HG03354 (cell line): ENCODE measurements around the gene CFAP92.
"Not testable (repeated sequence)": the region's sequence is repeated elsewhere in the genome, so short reads cannot be mapped to it uniquely, and the experiment has no call there.

Experiments
- ATAC-seq: cut with Tn5 transposase; IDR thresholded peaks from one replicate; pipeline ENCODE4 v1.9.1; 2021; ENCODE audit warnings: mild to moderate bottlenecking; ENCODE audit not compliant: unreplicated experiment, poor library complexity, severe bottlenecking

CFAP92 gene

DNA sequence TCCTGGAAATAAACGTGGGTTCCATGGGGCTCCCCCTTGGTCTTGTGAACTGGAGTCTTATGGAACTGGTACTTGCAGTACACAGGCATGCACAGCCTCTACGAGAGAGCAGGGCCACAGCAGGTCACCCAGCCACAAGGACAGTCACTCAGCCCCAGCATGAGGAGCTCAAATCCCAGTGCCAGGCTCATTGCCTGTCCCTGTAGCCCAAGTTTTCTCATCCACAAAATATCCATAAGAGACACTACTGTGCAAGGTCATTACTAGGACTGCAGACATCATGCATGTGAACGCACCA is 48.0 kb downstream of the CFAP92 start:
- ATAC-seq = no peak

DNA sequence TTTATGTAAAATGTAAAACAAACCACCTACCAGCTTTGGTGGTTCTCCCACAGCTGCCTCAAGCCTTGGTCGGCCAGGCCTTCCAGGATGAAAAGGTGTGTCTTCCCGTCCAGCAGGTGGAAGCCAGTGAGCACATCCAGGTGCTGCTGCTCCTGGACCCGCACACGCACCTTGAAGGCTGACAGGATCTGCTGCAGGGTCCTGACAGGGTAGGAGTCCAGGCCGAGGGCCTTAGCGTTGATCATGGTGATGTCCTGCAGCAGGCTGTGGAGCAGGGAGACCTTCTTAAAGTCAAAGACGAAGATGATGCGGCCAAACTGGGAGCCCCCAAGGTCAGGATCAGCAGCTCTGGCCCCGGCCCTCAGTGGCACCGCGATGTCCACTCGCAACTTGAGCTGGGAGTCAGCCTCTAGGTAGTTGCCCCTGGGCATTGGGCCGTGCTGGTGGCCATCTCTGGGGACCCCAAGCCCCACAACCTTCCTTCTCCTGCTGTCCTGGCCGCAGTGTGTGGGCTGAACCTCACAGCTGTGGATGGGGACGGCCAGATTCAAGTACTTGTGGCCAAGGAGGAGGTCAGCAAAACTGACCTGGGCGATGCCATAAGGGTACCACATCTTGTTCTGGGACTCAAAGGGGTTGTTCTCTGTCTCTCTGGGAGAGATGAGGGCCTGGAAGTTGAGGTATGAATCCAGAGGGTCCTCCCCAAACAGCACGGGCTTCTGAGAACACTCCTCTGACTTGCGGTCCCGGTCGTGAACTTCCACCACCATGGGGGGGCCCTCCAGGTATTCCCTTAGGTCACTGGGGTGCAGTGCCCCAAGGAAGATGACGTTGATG is 48.6 kb downstream of the CFAP92 start:
- ATAC-seq = no peak

DNA sequence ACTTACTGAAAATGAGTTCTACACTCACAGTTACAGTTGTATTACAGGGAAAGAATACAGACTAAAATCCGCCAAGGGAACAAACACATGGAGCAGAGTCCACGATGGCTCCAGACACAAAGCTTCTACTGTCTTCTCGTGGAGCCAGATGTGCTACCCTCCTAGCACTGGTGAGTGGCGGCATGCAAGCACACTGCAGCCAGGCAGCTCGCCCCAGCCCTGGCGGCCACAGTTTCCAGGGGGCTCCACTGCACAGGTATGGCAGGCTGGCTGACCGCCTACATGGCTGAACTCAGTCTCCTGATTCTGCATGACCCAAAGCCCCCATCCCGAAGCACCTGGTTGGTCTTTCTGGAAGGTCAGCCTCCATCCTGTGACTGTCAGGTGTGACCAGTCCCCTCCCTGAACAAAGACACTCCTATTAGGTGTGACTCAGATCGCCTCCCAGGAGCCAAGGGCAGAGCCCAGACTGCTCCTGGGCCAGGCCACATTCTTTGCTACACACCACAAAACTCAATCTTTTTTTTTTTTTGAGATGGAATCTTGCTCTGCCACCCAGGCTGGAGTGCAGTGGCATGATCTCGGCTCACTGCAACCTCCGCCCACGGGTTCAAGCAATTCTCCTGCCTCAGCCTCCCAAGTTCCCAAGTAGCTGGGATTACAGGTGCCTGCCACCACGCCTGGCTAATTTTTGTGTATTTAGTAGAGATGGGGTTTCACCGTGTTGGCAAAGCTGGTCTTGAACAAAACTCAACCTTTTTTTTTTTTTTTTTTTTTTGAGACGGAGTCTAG is 51.5 kb downstream of the CFAP92 start:
- ATAC-seq = no peak

DNA sequence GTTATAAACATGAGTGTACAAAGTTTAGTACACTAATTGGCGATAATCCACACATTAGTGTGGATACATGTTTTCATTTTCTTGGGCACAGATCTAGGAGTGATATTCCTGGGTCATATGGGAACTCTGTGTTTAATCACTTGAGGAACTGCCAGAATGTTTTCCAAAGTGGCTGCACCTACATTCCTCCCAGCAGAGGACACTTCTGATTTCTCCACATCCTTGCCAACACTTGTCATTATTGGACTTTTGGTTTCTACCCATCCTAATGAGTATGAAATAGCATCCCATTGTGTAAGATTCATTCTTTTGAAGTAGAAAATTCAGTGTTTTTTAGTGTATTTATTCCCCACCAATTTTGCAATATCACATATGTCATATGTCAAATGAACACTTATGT is 53.6 kb downstream of the CFAP92 start:
- ATAC-seq = no peak

DNA sequence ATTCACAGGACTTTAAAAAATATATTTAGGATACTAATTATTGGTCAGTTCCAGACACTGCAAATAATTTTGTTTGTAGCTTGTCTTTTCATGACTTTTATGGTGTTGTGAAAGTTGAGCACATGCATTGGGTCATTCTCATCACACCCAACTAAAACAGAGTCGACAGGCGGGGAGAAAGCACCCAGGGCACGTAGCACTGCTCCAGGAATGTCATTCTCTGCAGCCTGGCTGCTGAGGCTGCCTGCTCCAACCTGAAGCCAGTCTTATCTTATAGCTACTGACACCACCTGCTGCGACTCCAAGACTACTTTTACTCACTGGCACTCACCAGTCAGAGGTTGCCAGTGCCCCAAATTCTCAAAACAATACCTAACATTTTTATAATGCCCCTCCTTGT is 57.5 kb downstream of the CFAP92 start:
- no peak for ATAC-seq

DNA sequence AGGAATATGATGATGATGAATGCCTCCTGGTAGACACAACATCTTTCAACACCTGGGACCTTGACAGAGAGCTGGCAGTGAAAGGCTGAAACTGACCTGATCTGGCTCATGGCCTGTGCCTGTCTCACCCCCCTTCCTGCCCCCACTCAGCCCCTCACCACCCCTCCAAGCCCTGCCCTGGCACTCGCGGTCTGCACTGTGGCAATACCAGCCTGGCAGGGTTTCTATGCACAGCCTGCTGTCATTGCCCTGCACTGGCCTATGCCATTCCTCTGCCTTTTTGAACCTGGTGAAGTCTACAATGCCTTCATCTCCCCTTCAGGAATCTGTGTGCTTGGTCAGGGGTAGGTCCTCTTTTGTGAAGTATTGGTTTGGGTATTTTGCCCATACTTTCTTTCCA is 58.0 kb downstream of the CFAP92 start:
- no peak for ATAC-seq

DNA sequence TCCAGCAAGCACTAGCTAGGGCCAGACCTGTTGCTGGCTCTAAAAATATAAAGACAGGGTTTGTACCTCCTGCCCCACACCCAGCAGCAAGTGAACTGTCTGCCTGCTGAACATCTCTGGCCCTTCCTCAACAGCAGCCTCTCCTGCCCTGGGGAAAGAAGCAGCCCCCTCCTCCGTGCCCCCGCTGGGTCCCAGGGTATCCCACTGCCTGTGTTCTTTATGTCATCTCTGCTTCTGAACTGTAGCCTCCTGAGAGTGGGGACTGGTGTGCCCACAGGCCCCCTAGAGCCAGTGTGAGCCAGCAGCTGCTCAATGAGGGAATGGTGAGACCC is 60.0 kb downstream of the CFAP92 start:
- ATAC-seq = no peak

DNA sequence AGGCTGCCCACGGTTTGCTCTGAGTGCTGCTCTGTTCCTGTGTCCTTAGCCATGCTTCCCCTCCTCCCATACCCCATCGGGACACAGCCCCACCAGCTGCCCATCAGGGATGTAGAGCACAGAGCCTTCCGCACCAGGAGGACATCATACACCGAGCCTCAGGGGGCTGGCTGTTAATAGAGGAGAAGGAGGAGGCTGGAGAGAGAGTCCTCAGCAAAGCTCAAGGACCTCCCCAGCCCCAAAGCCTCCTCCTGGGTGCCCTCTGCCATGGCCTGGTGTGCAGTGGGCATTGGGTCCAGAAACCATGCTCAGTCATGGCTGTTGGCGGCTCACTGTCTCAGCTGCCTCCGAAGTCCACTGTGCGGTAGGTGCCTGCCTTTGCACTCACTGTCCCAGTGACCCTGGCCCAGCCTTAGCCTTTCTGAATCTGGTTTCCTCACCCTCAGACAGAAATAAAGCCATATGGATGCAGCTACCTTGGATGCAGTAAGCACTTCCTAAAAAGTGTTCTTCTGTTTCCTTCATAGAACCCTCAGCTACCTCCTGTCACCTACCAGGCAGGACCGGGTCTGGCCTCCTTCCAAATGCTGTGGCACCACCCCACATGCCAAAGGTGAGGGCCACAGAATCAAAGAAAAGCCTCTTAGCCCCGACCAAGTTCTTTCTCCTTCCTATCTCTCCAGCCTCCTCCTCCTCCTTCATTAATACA is 60.5 kb downstream of the CFAP92 start:
- ATAC-seq = no peak

DNA sequence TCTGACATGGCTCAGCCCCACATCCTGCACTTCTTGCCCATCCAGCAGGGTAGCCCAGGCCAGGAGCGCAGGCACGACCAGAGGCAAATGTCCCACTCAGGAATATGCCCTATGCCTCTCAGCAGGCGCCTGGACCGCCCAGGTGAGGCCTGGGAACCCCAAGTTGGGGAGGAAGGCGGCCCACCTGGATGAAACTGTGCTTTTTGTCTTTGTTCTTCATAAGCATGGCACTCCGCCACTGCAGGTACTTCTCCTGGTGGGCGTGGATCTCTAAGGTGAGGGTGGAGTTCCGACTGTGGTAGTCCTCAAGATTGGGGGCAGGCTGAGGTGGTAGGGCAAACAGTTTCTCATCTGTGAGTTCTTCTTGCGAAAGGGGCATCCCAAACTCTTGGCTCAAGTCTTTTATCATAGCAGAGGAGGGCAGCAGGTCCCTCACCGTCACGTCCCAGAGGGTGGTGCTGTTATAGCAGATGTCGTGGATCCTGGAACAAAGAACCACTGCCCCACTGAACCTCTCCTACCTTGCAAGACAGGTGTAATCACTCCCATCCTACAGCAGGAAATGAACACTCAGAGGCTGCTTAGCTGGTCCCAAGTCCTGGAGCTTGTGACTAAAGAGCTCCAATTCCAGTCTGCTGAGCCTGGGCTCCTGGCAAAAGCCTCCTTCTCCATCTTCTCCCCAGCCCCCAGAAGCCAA is 61.2 kb downstream of the CFAP92 start:
- no peak for ATAC-seq

DNA sequence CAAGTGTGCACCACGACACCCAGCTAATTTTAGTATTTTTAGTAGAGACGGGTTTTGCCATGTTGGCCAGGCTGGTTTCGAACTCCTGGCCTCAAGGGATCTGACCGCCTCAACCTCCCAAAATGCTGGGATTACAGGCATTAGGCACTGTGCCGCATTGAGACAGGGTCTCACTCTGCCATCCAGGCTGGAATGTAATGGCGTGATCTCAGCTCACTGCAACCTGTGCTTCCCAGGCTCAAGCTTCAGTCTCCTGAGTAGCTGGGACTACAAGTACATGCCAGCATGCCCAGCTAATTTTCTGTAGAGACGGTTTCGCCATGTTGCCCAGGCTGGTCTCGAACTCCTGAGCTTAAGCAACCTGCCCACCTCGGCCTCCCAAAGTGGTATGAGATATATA is 62.8 kb downstream of the CFAP92 start:
- no peak for ATAC-seq

DNA sequence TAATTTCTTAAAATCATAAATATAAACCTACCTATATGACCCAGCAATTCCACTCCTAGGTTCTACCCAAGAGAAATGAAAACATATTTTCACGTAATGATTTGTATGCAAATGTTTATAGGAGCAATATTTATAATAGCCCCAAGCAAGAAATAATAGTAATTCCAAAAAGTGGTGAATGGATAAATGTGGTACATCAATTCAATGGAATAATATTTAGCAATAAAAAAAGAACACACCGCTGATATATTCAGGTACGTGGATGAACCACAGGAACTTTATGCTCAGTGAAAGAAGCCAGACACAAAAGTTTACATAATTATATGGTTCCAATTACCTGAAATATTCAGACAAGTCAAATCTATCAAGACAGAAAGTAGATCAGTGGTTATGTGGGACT is 64.5 kb downstream of the CFAP92 start:
- no peak for ATAC-seq

DNA sequence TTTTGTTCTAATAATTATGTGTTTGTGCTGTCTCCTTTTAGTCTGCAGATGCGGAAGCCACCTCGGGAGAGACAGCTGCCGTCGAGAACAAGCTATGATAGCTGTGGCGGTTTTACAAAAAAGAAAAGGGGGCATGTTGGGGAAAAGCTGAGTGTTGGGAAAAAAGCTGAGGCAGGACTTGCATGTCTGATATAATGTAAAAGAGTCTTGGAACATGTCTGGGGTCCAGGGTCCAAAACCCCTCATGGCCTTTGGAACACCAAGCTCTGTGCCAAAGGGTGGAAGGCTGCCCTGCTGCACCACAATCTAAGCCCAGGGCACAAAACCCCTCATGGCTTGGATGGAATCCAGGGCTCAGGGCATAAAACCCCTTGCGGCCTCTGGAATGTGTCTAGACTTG is 69.9 kb downstream of the CFAP92 start:
- not testable (repeated sequence) for ATAC-seq

DNA sequence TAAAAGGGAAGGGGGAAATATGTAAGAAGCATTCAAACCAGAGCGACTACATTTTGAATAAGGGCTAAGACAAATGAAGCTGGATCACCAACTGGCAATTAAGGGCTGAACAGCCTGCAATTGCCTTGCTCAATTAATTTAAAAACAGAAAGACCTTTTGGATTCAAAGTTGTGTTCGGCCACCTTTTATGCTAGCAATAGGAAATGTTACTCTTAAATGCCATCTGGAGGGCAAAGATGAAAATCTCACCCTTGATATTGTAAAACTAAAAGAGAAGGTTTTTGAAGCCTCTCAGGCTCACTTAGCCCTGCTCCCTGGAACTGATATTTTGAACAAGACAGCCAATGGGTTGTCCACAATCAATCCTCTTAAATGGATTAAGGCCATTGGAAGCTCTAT is 70.3 kb downstream of the CFAP92 start:
- no peak for ATAC-seq

DNA sequence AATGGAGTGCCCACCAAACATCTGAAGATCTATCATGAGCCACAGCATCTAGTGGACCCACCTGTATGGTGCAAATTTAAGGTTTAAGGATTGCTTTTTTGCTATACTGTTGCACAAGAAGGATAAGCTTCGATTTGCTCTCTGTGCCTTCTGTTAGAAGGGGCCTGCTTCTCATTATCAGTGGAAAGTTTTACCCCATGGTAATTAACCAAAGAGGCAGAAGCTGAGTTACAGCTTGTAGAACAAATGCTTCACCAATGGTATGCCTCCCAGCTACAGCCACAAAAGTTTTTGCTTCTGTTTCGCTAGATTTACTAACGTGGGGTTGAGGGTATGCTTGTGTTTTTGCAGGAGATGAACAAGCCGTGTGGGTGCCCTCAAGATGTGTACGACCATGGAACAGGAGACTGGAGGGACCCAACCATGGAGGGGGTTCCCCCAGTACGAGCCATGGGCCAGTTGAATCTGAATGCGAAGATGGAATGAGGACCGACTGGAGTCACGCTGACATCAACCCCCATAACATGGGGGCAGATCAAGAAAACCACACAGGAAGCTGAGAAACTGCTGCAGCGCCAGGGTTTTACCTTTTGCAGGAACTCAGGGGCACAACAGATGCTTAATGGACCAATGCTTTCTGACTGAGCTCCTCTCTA is 70.9 kb downstream of the CFAP92 start:
- ATAC-seq = no peak

DNA sequence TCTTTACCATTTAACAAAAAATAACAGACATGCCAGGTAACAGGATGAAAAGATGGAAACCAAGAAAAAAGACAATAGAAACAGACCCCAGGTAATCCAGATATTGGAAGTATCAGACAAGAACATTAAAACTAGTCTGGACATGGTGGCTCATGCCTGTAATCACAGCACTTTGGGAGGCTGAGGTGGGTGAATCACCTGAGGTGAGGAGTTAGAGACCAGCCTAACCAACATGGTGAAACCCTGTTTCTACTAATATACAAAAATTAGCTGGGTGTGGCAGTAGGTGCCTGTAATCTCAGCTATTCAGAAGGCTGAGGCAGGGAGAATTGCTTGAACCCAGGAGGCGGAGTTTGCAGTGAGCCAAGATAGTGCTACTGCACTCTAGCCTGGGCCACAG is 73.9 kb downstream of the CFAP92 start:
- no peak for ATAC-seq

DNA sequence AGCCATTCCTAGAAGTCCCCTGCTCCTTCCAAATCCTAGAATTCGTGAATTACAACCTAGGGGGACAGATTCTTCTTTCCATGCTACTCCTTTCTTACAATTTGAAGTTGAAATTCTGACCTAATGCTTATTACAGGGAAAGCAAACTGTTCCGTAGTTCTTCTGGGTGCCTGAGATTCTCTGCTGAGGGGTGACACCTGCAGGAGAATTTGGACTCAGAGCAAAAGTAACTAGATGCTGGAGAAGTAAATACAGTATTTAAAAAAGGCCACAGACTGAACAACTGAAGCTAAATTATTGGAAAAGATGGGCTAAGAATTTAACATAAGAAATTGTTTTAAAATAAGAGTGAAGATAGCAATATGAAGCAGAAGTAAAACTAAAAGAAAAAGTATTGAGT is 76.6 kb downstream of the CFAP92 start:
- no peak for ATAC-seq

DNA sequence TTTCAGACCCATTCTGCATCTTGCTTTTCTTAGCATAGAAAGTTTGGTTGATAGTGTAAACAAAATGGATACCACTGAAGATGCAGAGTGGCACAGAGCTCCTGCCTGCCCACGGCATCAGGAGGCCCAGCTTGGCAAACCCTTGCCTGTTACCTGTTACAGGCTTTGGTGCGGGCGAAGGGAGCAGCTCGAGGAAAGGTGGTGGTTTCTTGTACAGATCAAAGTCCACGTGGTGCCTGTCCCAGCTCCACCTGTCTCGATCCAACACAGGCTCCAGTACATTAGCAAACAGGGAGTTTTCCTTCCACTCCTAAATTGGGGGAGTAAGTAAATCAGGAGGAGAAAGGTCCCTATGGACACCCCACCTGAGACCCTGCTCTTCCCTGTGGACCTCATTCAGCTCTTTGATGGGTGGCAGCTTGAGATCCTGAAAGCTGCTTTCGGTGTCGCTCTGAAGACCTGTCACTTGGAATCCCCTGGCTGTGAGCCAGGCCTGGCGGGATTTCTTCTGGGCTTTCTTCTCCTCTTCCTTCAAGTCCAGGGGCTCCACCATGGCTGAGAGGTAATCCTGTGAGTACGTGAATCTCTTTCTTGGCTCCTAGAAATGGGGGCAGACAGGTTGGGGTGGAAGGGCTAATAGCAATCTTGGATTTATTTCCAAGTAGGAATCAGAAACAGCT is 78.8 kb downstream of the CFAP92 start:
- no peak for ATAC-seq

DNA sequence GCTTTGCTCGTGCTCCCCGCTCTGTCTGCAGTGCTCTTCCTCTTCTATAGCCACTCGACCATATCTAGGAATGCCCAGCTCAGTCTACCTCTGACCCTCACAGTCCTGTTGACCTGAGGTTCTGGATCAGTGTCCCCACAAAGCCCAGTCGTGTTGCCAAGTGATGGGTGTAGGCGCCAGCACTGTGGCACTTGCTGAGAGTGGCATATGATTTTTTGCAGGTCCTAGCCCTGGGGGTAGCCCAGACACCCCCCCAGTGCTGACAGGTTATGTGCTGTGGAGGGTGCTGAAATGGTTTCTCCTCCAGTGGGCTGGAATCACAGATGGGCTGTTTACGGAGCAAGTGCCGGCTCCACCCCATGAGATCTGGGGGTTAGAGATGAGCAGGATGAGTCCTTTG is 82.0 kb downstream of the CFAP92 start:
- ATAC-seq = no peak

DNA sequence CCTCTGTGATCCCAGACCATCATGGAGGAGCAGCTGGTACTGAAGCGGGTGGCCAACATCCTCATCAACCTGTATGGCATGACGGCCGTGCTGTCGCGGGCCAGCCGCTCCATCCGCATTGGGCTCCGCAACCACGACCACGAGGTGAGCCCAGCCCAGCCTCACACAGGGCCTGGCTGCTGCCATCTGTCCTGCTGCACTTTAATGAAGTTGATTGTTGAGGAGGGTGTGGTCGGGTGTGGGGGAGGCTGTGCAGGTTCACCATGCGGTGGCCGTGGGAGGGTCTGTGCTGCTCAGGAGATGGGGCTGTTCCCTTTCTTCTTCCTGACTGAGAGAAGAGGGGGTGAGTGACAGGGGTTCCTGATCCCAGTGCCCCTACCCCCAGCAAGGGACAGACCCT is 83.9 kb downstream of the CFAP92 start:
- ATAC-seq = no peak
